Measurements from ENCODE around the gene FNBP1. TPM values are rescaled to one million over a fixed set of nuclear protein-coding genes. Genes with fewer than 3 reads are reported as not detected.
"Not testable (repeated sequence)": the region's sequence is repeated elsewhere in the genome, so short reads cannot be mapped to it uniquely, and the experiment has no call there.

The FNBP1 gene
- total RNA-seq, 1 donor from 2014 or later, result 202 TPM

- H3K27ac Mint-ChIP-seq, result peak overlapping the region; percentile 97
- intact Hi-C loops (cut with micrococcal nuclease), result loop anchor here (1.0 kb wide), 1 partner anchor 18 kb away; no protein-coding TSS in a partner anchor
- peaks cover 37% of the 10 kb centered on the region for H3K36me3 Mint-ChIP-seq (ENCODE audit: low read depth)
- DNase-seq (ENCODE audit: low spot score), result peak; percentile 44
- no peaks in the 10 kb centered on the region for H3K27me3 Mint-ChIP-seq (ENCODE audit: insufficient read depth)
- H3K4me3 Mint-ChIP-seq, result peak overlapping the region; percentile 48
- H3K9me3 Mint-ChIP-seq, result peaks cover 9% of the 10 kb centered on the region
- peaks cover 72% of the 10 kb centered on the region for H3K4me1 Mint-ChIP-seq (ENCODE audit: low read depth)
Observed at GRCh38 chr9:130010151-130010988, 32.6 kb downstream of the FNBP1 start.

GRCh38 chr9:130009546-130009945 is 33.4 kb downstream of the FNBP1 start:
- H3K9me3 Mint-ChIP-seq; intact Hi-C loops (cut with micrococcal nuclease); H3K27me3 Mint-ChIP-seq (ENCODE audit: insufficient read depth); DNase-seq (ENCODE audit: low spot score): not testable (repeated sequence)
- Mint-ChIP-seq H3K4me1 (ENCODE audit: low read depth) (peaks cover 72% of the 10 kb centered on the region), H3K27ac (peak overlapping the region; percentile 97), H3K36me3 (ENCODE audit: low read depth) (peaks cover 35% of the 10 kb centered on the region), H3K4me3 (peak overlapping the region; percentile 48)

- Mint-ChIP-seq H3K36me3 (ENCODE audit: low read depth) (peaks cover 30% of the 10 kb centered on the region), H3K9me3 (peaks cover 6% of the 10 kb centered on the region), H3K27me3 (ENCODE audit: insufficient read depth) (no peaks in the 10 kb centered on the region), H3K27ac (peak overlapping the region; percentile 87), H3K4me1 (ENCODE audit: low read depth) (peaks cover 67% of the 10 kb centered on the region), H3K4me3 (no peak overlapping the region)
- no peak for DNase-seq (ENCODE audit: low spot score)
- intact Hi-C loops (cut with micrococcal nuclease), result no loop called here
Observed at GRCh38 chr9:130008538-130008937, 34.5 kb downstream of the FNBP1 start.

- H3K27me3 Mint-ChIP-seq (ENCODE audit: insufficient read depth); H3K4me3 Mint-ChIP-seq; H3K9me3 Mint-ChIP-seq; DNase-seq (ENCODE audit: low spot score): not testable (repeated sequence)
- Mint-ChIP-seq H3K4me1 (ENCODE audit: low read depth) (peaks cover 61% of the 10 kb centered on the region), H3K27ac (peak overlapping the region; percentile 87), H3K36me3 (ENCODE audit: low read depth) (peaks cover 34% of the 10 kb centered on the region)
- intact Hi-C loops (cut with micrococcal nuclease), result loop anchor here (1.0 kb wide), 3 partner anchors 9 to 23 kb away; no protein-coding TSS in a partner anchor
Observed at GRCh38 chr9:130006952-130007351, 36.0 kb downstream of the FNBP1 start.

GRCh38 chr9:130003943-130004552 is 38.9 kb downstream of the FNBP1 start:
- Mint-ChIP-seq H3K27me3 (ENCODE audit: insufficient read depth) (no peaks in the 10 kb centered on the region), H3K4me1 (ENCODE audit: low read depth) (peaks cover 51% of the 10 kb centered on the region), H3K9me3 (no peaks in the 10 kb centered on the region), H3K4me3 (no peak overlapping the region), H3K27ac (peak overlapping the region; percentile 29), H3K36me3 (ENCODE audit: low read depth) (peaks cover 31% of the 10 kb centered on the region)
- no peak for DNase-seq (ENCODE audit: low spot score)
- intact Hi-C loops (cut with micrococcal nuclease), result no loop called here

- H3K4me1 Mint-ChIP-seq (ENCODE audit: low read depth), result peaks cover 48% of the 10 kb centered on the region
Observed at GRCh38 chr9:130002320-130002719, 40.7 kb downstream of the FNBP1 start.

GRCh38 chr9:130001190-130001589 is 41.8 kb downstream of the FNBP1 start:
- no peak overlapping the region for H3K4me3 Mint-ChIP-seq
- no peaks in the 10 kb centered on the region for H3K27me3 Mint-ChIP-seq (ENCODE audit: insufficient read depth)
- intact Hi-C loops (cut with micrococcal nuclease), result no loop called here
- H3K36me3 Mint-ChIP-seq (ENCODE audit: low read depth), result peaks cover 37% of the 10 kb centered on the region
- H3K27ac Mint-ChIP-seq, result peak overlapping the region; percentile 58
- peaks cover 44% of the 10 kb centered on the region for H3K4me1 Mint-ChIP-seq (ENCODE audit: low read depth)
- H3K9me3 Mint-ChIP-seq, result no peaks in the 10 kb centered on the region
- DNase-seq (ENCODE audit: low spot score), result no peak

More at GRCh38 chr9:130002320-130002719, 40.7 kb downstream of the FNBP1 start:
- Mint-ChIP-seq H3K27me3 (ENCODE audit: insufficient read depth) (no peaks in the 10 kb centered on the region), H3K4me3 (no peak overlapping the region), H3K9me3 (no peaks in the 10 kb centered on the region), H3K36me3 (ENCODE audit: low read depth) (peaks cover 36% of the 10 kb centered on the region), H3K27ac (peak overlapping the region; percentile 23)
- intact Hi-C loops (cut with micrococcal nuclease), result no loop called here
- no peak for DNase-seq (ENCODE audit: low spot score)

GRCh38 chr9:129999141-129999510 is 43.9 kb downstream of the FNBP1 start:
- Mint-ChIP-seq H3K9me3 (no peaks in the 10 kb centered on the region), H3K4me3 (peak overlapping the region; percentile 23), H3K4me1 (ENCODE audit: low read depth) (peaks cover 62% of the 10 kb centered on the region), H3K27me3 (ENCODE audit: insufficient read depth) (no peaks in the 10 kb centered on the region), H3K36me3 (ENCODE audit: low read depth) (peaks cover 47% of the 10 kb centered on the region), H3K27ac (peak overlapping the region; percentile 81)
- no peak for DNase-seq (ENCODE audit: low spot score)
- intact Hi-C loops (cut with micrococcal nuclease), result no loop called here

GRCh38 chr9:129998491-129999140 is 44.4 kb downstream of the FNBP1 start:
- intact Hi-C loops (cut with micrococcal nuclease), result loop anchor here (1.0 kb wide), 1 partner anchor 9 kb away; no protein-coding TSS in a partner anchor
- Mint-ChIP-seq H3K4me1 (ENCODE audit: low read depth) (peaks cover 66% of the 10 kb centered on the region), H3K27ac (peak overlapping the region; percentile 81), H3K27me3 (ENCODE audit: insufficient read depth) (no peaks in the 10 kb centered on the region), H3K36me3 (ENCODE audit: low read depth) (peaks cover 51% of the 10 kb centered on the region), H3K4me3 (peak overlapping the region; percentile 23), H3K9me3 (no peaks in the 10 kb centered on the region)
- no peak for DNase-seq (ENCODE audit: low spot score)

- not testable (repeated sequence) for H3K27me3 Mint-ChIP-seq (ENCODE audit: insufficient read depth); H3K9me3 Mint-ChIP-seq; DNase-seq (ENCODE audit: low spot score); H3K4me3 Mint-ChIP-seq
- intact Hi-C loops (cut with micrococcal nuclease), result loop anchor here (1.0 kb wide), 1 partner anchor 10 kb away; no protein-coding TSS in a partner anchor
- Mint-ChIP-seq H3K36me3 (ENCODE audit: low read depth) (peaks cover 48% of the 10 kb centered on the region), H3K4me1 (ENCODE audit: low read depth) (peaks cover 63% of the 10 kb centered on the region), H3K27ac (peak overlapping the region; percentile 7)
Observed at GRCh38 chr9:129997706-129998105, 45.3 kb downstream of the FNBP1 start.

- Mint-ChIP-seq H3K4me1 (ENCODE audit: low read depth) (peaks cover 65% of the 10 kb centered on the region), H3K36me3 (ENCODE audit: low read depth) (peaks cover 48% of the 10 kb centered on the region), H3K9me3 (no peaks in the 10 kb centered on the region), H3K27ac (peak overlapping the region; percentile 95), H3K27me3 (ENCODE audit: insufficient read depth) (no peaks in the 10 kb centered on the region), H3K4me3 (peak overlapping the region; percentile 76)
- intact Hi-C loops (cut with micrococcal nuclease), result no loop called here
- DNase-seq (ENCODE audit: low spot score), result no peak
Observed at GRCh38 chr9:129996161-129996830, 46.7 kb downstream of the FNBP1 start.

- Mint-ChIP-seq H3K27me3 (ENCODE audit: insufficient read depth) (no peaks in the 10 kb centered on the region), H3K9me3 (no peaks in the 10 kb centered on the region), H3K36me3 (ENCODE audit: low read depth) (peaks cover 49% of the 10 kb centered on the region), H3K27ac (peak overlapping the region; percentile 95), H3K4me1 (ENCODE audit: low read depth) (peaks cover 65% of the 10 kb centered on the region), H3K4me3 (peak overlapping the region; percentile 76)
- no peak for DNase-seq (ENCODE audit: low spot score)
- intact Hi-C loops (cut with micrococcal nuclease), result loop anchor here (1.0 kb wide), 1 partner anchor 21 kb away; no protein-coding TSS in a partner anchor
Observed at GRCh38 chr9:129995409-129996160, 47.4 kb downstream of the FNBP1 start.

Data from activated T-helper 1 cell treated with anti-CD3 and anti-CD28 coated beads, Interleukin-12 subunit alpha, Interleukin-12 subunit beta, Interleukin-2, Interleukin-4 antibody, amounts not matched to agents 30 ng/mL and 10 ng/mL and 1 ng/mL, durations not matched to agents 14 hours and 24 hours and 36 hours (primary cell).